ENCODE results near the gene FAM83G. TPM values are rescaled to one million over a fixed set of nuclear protein-coding genes. Genes with fewer than 3 reads are reported as not detected.

Gene FAM83G
- total RNA-seq, 1 experiment from 2014 or later, result 31.4 TPM

- no peak for TF ChIP-seq AR (CRISPR knock-in tag; IDR thresholded peaks at IDR 0.05)
Observed at GRCh38 chr17:19015428-19015827, 10.9 kb upstream of the FAM83G start (continued).

GRCh38 chr17:19014628-19015215 lies 10.2 kb upstream of the FAM83G start:
- no peaks in the 10 kb centered on the region for H3K36me3 Mint-ChIP-seq
- H3K27ac Mint-ChIP-seq, result no peak overlapping the region
- peaks cover 11% of the 10 kb centered on the region for H3K4me1 Mint-ChIP-seq
- ChIA-PET CTCF (no interaction called here), POLR2A (no interaction called here)
- H3K9me3 Mint-ChIP-seq, result no peaks in the 10 kb centered on the region
- ATAC-seq (no peak), DNase-seq (ENCODE audit: low spot score) (no peak)
- no peaks in the 10 kb centered on the region; the same call in 1 of the 2 replicates for H3K27me3 Mint-ChIP-seq (ENCODE audit: low read depth)
- H3K4me3 Mint-ChIP-seq, result no peak overlapping the region
- TF ChIP-seq CTCF (IDR thresholded peaks at IDR 0.05) (no peak), PRDM15 (CRISPR knock-in tag; IDR thresholded peaks at IDR 0.05) (no peak), CREM (CRISPR knock-in tag; IDR thresholded peaks at IDR 0.05) (no peak), JAZF1 (CRISPR knock-in tag; IDR thresholded peaks at IDR 0.05) (no peak), ZNF425 (CRISPR knock-in tag; conservative IDR thresholded peaks at IDR 0.05) (no peak), SOX15 (CRISPR knock-in tag; IDR thresholded peaks at IDR 0.05) (no peak), RELA (CRISPR knock-in tag; IDR thresholded peaks at IDR 0.05; ENCODE audit: borderline replicate concordance) (no peak), CREB1 (CRISPR knock-in tag; IDR thresholded peaks at IDR 0.05) (no peak), SMAD3 (CRISPR knock-in tag; IDR thresholded peaks at IDR 0.05; ENCODE audit: borderline replicate concordance) (no peak), AR (CRISPR knock-in tag; IDR thresholded peaks at IDR 0.05) (no peak), ETV6 (CRISPR knock-in tag; IDR thresholded peaks at IDR 0.05) (no peak), AFF4 (CRISPR knock-in tag; IDR thresholded peaks at IDR 0.05; ENCODE audit: borderline replicate concordance) (no peak), ZNF512 (CRISPR knock-in tag; IDR thresholded peaks at IDR 0.05; ENCODE audit: borderline replicate concordance) (no peak), FOXJ3 (CRISPR knock-in tag; IDR thresholded peaks at IDR 0.05; ENCODE audit: borderline replicate concordance) (no peak), NFYB (CRISPR knock-in tag; conservative IDR thresholded peaks at IDR 0.05; ENCODE audit: low read depth) (no peak), ELF4 (CRISPR knock-in tag; IDR thresholded peaks at IDR 0.05; ENCODE audit: low read depth) (no peak)
